ENCODE data around the gene UBAC1.
"Not testable (repeated sequence)": the region's sequence is repeated elsewhere in the genome, so short reads cannot be mapped to it uniquely, and the experiment has no call there.

UBAC1 gene

GRCh38 chr9:135946392-135946994 is 14.7 kb downstream of the UBAC1 start:
- TF ChIP-seq CTCF (conservative IDR thresholded peaks at IDR 0.05; ENCODE audit: low read depth, low read length), result no peak
- H3K4me3 ChIP-seq (ENCODE audit: low read depth, low read length), result no peak overlapping the region
- DNase-seq (ENCODE audit: low read depth), result no peak

GRCh38 chr9:135945969-135946368 is 15.2 kb downstream of the UBAC1 start:
- H3K4me3 ChIP-seq (ENCODE audit: low read depth, low read length), result no peak overlapping the region
- no peak for DNase-seq (ENCODE audit: low read depth)
- TF ChIP-seq CTCF (conservative IDR thresholded peaks at IDR 0.05; ENCODE audit: low read depth, low read length), result no peak

GRCh38 chr9:135944444-135945252 is 16.5 kb downstream of the UBAC1 start:
- DNase-seq (ENCODE audit: low read depth), result no peak
- TF ChIP-seq CTCF (conservative IDR thresholded peaks at IDR 0.05; ENCODE audit: low read depth, low read length), result no peak
- H3K4me3 ChIP-seq (ENCODE audit: low read depth, low read length), result no peak overlapping the region

- H3K4me3 ChIP-seq (ENCODE audit: low read depth, low read length); DNase-seq (ENCODE audit: low read depth): not testable (repeated sequence)
Observed at GRCh38 chr9:135943604-135944003, 17.6 kb downstream of the UBAC1 start.

GRCh38 chr9:135941288-135941995 is 19.7 kb downstream of the UBAC1 start:
- H3K4me3 ChIP-seq (ENCODE audit: low read depth, low read length), result no peak overlapping the region
- TF ChIP-seq CTCF (conservative IDR thresholded peaks at IDR 0.05; ENCODE audit: low read depth, low read length), result no peak
- no peak for DNase-seq (ENCODE audit: low read depth)

- DNase-seq (ENCODE audit: low read depth), result no peak
- TF ChIP-seq CTCF (conservative IDR thresholded peaks at IDR 0.05; ENCODE audit: low read depth, low read length), result no peak
- no peak overlapping the region for H3K4me3 ChIP-seq (ENCODE audit: low read depth, low read length)
Observed at GRCh38 chr9:135939351-135940265, 21.6 kb downstream of the UBAC1 start.

Measured in choroid plexus epithelial cell (primary cell).